ENCODE data around the gene SLC39A8.
"Not testable (repeated sequence)": the region's sequence is repeated elsewhere in the genome, so short reads cannot be mapped to it uniquely, and the experiment has no call there.

Gene SLC39A8

GRCh38 chr4:102301167-102301566 lies 44.1 kb downstream of the SLC39A8 start:
- DNase-seq: no peak

GRCh38 chr4:102299354-102300107 lies 45.8 kb downstream of the SLC39A8 start:
- peak in 19 of 58 donors; percentile 0 to 28 (median 4) for DNase-seq

- no peak for DNase-seq
These were observed 46.6 kb downstream of the SLC39A8 start for GRCh38 chr4:102298716-102299115.

GRCh38 chr4:102295153-102295862 lies 50.0 kb downstream of the SLC39A8 start:
- DNase-seq: no peak

GRCh38 chr4:102288497-102288896 lies 56.8 kb downstream of the SLC39A8 start:
- DNase-seq: no peak

- DNase-seq: no peak
These were observed 59.5 kb downstream of the SLC39A8 start for GRCh38 chr4:102285831-102286230.

- DNase-seq: peak in 1 of 58 donors; percentile 16
These were observed 64.0 kb downstream of the SLC39A8 start for GRCh38 chr4:102281171-102281839.

- DNase-seq: not testable (repeated sequence)
These were observed 72.0 kb downstream of the SLC39A8 start for GRCh38 chr4:102273317-102273716.

GRCh38 chr4:102272318-102272717 lies 73.0 kb downstream of the SLC39A8 start:
- no peak for DNase-seq

- DNase-seq: no peak
These were observed 76.9 kb downstream of the SLC39A8 start for GRCh38 chr4:102268355-102268754.

GRCh38 chr4:102263024-102263787 lies 82.1 kb downstream of the SLC39A8 start:
- DNase-seq: peak in 5 of 58 donors; percentile 0 to 32 (median 10)

GRCh38 chr4:102259702-102260101 lies 85.6 kb downstream of the SLC39A8 start:
- no peak for DNase-seq

- DNase-seq: no peak
These were observed 86.2 kb downstream of the SLC39A8 start for GRCh38 chr4:102259081-102259480.

- DNase-seq: no peak
These were observed 89.0 kb downstream of the SLC39A8 start for GRCh38 chr4:102256321-102256720.

GRCh38 chr4:102253860-102254259 lies 91.4 kb downstream of the SLC39A8 start:
- DNase-seq: no peak

- no peak for DNase-seq
These were observed 93.1 kb downstream of the SLC39A8 start for GRCh38 chr4:102252171-102252570.

GRCh38 chr4:102250341-102250740 lies 94.9 kb downstream of the SLC39A8 start:
- DNase-seq: no peak

- DNase-seq: no peak
These were observed 98.2 kb downstream of the SLC39A8 start for GRCh38 chr4:102247041-102247440.

GRCh38 chr4:102246416-102246815 lies 98.9 kb downstream of the SLC39A8 start:
- no peak for DNase-seq

GRCh38 chr4:102244878-102245535 lies 100.3 kb downstream of the SLC39A8 start:
- DNase-seq: no peak

- not testable (repeated sequence) for DNase-seq
These were observed 102.0 kb downstream of the SLC39A8 start for GRCh38 chr4:102243296-102243695.
